GM13976 (cell line): ENCODE results near the gene SH3BP5L.
"Not testable (repeated sequence)": the region's sequence is repeated elsewhere in the genome, so short reads cannot be mapped to it uniquely, and the experiment has no call there.

Experiments used
- DNase-seq: peaks from one replicate; pipeline ENCODE4 v3.0.0; 2012; ENCODE audit warnings: low spot score
- CTCF ChIP-seq: IDR thresholded peaks from 2 replicates; pipeline ENCODE4 v1.5.1; 2012; ENCODE audit warnings: borderline replicate concordance, mild to moderate bottlenecking; ENCODE audit not compliant: insufficient read depth; ENCODE audit errors: extremely low read depth, missing control alignments, control extremely low read depth
- in situ Hi-C: fragments of 300-500 bp; cut with MboI; formaldehyde crosslinking; loops from one replicate; pipeline ENCODE4 v1.12.0; 2022; ENCODE audit warnings: low sequenced_read_pairs, mixed read lengths, inconsistent platforms; ENCODE audit not compliant: unreplicated experiment

SH3BP5L gene

GRCh38 chr1:248802454-248802853 is 23.3 kb downstream of the SH3BP5L start:
- in situ Hi-C loops = no loop called here
- TF ChIP-seq CTCF = no peak
- no peak for DNase-seq

- DNase-seq = no peak
- no peak for TF ChIP-seq CTCF
- in situ Hi-C loops = no loop called here
Observed at GRCh38 chr1:248800459-248800858, 25.3 kb downstream of the SH3BP5L start.

GRCh38 chr1:248798791-248799190 is 26.9 kb downstream of the SH3BP5L start:
- TF ChIP-seq CTCF = no peak
- in situ Hi-C loops = no loop called here
- no peak for DNase-seq

GRCh38 chr1:248794663-248795062 is 31.1 kb downstream of the SH3BP5L start:
- in situ Hi-C loops, DNase-seq: not testable (repeated sequence)

- TF ChIP-seq CTCF = no peak
- DNase-seq = no peak
- in situ Hi-C loops = no loop called here
Observed at GRCh38 chr1:248793592-248793991, 32.1 kb downstream of the SH3BP5L start.

- no peak for DNase-seq
- in situ Hi-C loops = no loop called here
- no peak for TF ChIP-seq CTCF
Observed at GRCh38 chr1:248792342-248792741, 33.4 kb downstream of the SH3BP5L start.

- no peak for TF ChIP-seq CTCF
- DNase-seq = no peak
- in situ Hi-C loops = no loop called here
Observed at GRCh38 chr1:248791010-248791409, 34.7 kb downstream of the SH3BP5L start.
